Activated naive CD8-positive, alpha-beta T cell treated with anti-CD3 and anti-CD28 coated beads, Interleukin-2, amount 10 ng/mL, durations not matched to agents 7 days and 5 days (primary cell): ENCODE measurements around the gene SLC6A8. TPM values are rescaled to one million over a fixed set of nuclear protein-coding genes. Genes with fewer than 3 reads are reported as not detected.

ENCODE experiments used
- ATAC-seq: fragments of 150-1000 bp; cut with Tn5 transposase; one replicate; pipeline ENCODE4 v1.10.0; 2021; ENCODE audit warnings: low read depth, moderate library complexity
- POLR2A ChIA-PET: fragments of 350-600 bp; sonication (Branson Sonifier 250); formaldehyde crosslinking; loops from one replicate; lab custom pipeline; 2021; ENCODE audit warnings: antibody characterized with exemption; lab: Charles Lee
- DNase-seq: peaks from one replicate; pipeline ENCODE4 v3.0.0; 2021
- H3K27ac Mint-ChIP-seq: one replicate; pipeline ENCODE4 v1.8.0; 2022; ENCODE audit warnings: mild to moderate bottlenecking, mixed read lengths
- H3K27me3 Mint-ChIP-seq: one replicate; pipeline ENCODE4 v1.8.0; 2022; ENCODE audit warnings: mild to moderate bottlenecking, moderate library complexity, mixed read lengths
- H3K36me3 Mint-ChIP-seq: one replicate; pipeline ENCODE4 v1.8.0; 2021; ENCODE audit warnings: mild to moderate bottlenecking, mixed read lengths
- H3K4me1 Mint-ChIP-seq: one replicate; pipeline ENCODE4 v1.8.0; 2021; ENCODE audit warnings: mixed read lengths
- H3K4me3 Mint-ChIP-seq: one replicate; pipeline ENCODE4 v1.8.0; 2022; ENCODE audit warnings: mild to moderate bottlenecking, moderate library complexity, mixed read lengths
- H3K9me3 Mint-ChIP-seq: one replicate; pipeline ENCODE4 v1.8.0; 2021; ENCODE audit warnings: mixed read lengths
- total RNA-seq, 2 experiments: library from RNA; stranded (reverse); gene quantifications; one replicate each; pipeline ENCODE4 v1.2.3, GENCODE V29; 2021

Gene SLC6A8
- total RNA-seq, 2 experiments from 2014 or later = 1.7 to 1.9 TPM

- Mint-ChIP-seq H3K4me3 (no peak overlapping the region), H3K4me1 (peaks cover 3% of the 10 kb centered on the region), H3K27ac (no peak overlapping the region), H3K36me3 (peaks cover 3% of the 10 kb centered on the region), H3K9me3 (no peaks in the 10 kb centered on the region), H3K27me3 (no peaks in the 10 kb centered on the region)
- no peak for ATAC-seq
- no peak for DNase-seq
- POLR2A ChIA-PET = no interaction called here
These were observed 19.7 kb downstream of the SLC6A8 start for GRCh38 chrX:153707406-153707805.

GRCh38 chrX:153708415-153708814 lies 20.7 kb downstream of the SLC6A8 start:
- POLR2A ChIA-PET = no interaction called here
- H3K4me1 Mint-ChIP-seq = peaks cover 3% of the 10 kb centered on the region
- no peaks in the 10 kb centered on the region for H3K27me3 Mint-ChIP-seq
- DNase-seq (no peak), ATAC-seq (peak; percentile 65)
- H3K4me3 Mint-ChIP-seq = no peak overlapping the region
- H3K27ac Mint-ChIP-seq = peak overlapping the region; percentile 58
- no peaks in the 10 kb centered on the region for H3K9me3 Mint-ChIP-seq
- peaks cover 5% of the 10 kb centered on the region for H3K36me3 Mint-ChIP-seq

GRCh38 chrX:153709726-153710674 lies 22.3 kb downstream of the SLC6A8 start:
- H3K9me3 Mint-ChIP-seq = no peaks in the 10 kb centered on the region
- POLR2A ChIA-PET = no interaction called here
- no peak overlapping the region for H3K27ac Mint-ChIP-seq

GRCh38 chrX:153714256-153714655 lies 26.5 kb downstream of the SLC6A8 start:
- Mint-ChIP-seq H3K4me1 (peaks cover 6% of the 10 kb centered on the region), H3K27ac (no peak overlapping the region), H3K27me3 (no peaks in the 10 kb centered on the region), H3K9me3 (no peaks in the 10 kb centered on the region), H3K36me3 (peaks cover 11% of the 10 kb centered on the region), H3K4me3 (no peak overlapping the region)
- POLR2A ChIA-PET = interaction anchor here (0.7 kb wide), 1 partner anchor 10 kb away, joined by 3 read pairs; the partner anchor contains the start of gene BCAP31
- DNase-seq (no peak), ATAC-seq (no peak)

More at GRCh38 chrX:153709726-153710674, 22.3 kb downstream of the SLC6A8 start:
- Mint-ChIP-seq H3K4me1 (peaks cover 3% of the 10 kb centered on the region), H3K27me3 (no peaks in the 10 kb centered on the region), H3K4me3 (no peak overlapping the region), H3K36me3 (peaks cover 7% of the 10 kb centered on the region)
- ATAC-seq (no peak), DNase-seq (no peak)

- POLR2A ChIA-PET = no interaction called here
- no peaks in the 10 kb centered on the region for H3K9me3 Mint-ChIP-seq
- peaks cover 13% of the 10 kb centered on the region for H3K36me3 Mint-ChIP-seq
- H3K27ac Mint-ChIP-seq = no peak overlapping the region
- H3K4me3 Mint-ChIP-seq = no peak overlapping the region
- no peaks in the 10 kb centered on the region for H3K27me3 Mint-ChIP-seq
- DNase-seq (no peak), ATAC-seq (no peak)
- peaks cover 8% of the 10 kb centered on the region for H3K4me1 Mint-ChIP-seq
These were observed 29.7 kb downstream of the SLC6A8 start for GRCh38 chrX:153717445-153717844.

- Mint-ChIP-seq H3K27ac (no peak overlapping the region), H3K27me3 (no peaks in the 10 kb centered on the region), H3K9me3 (no peaks in the 10 kb centered on the region), H3K36me3 (peaks cover 10% of the 10 kb centered on the region), H3K4me3 (no peak overlapping the region), H3K4me1 (peaks cover 10% of the 10 kb centered on the region)
- no peak for DNase-seq
- POLR2A ChIA-PET = no interaction called here
- no peak for ATAC-seq
These were observed 31.5 kb downstream of the SLC6A8 start for GRCh38 chrX:153719238-153719637.

GRCh38 chrX:153719701-153720100 lies 32.0 kb downstream of the SLC6A8 start:
- no peak overlapping the region for H3K27ac Mint-ChIP-seq

GRCh38 chrX:153722704-153723350 lies 35.1 kb downstream of the SLC6A8 start:
- DNase-seq (no peak), ATAC-seq (no peak)
- POLR2A ChIA-PET = no interaction called here
- Mint-ChIP-seq H3K4me1 (peaks cover 15% of the 10 kb centered on the region), H3K27me3 (no peaks in the 10 kb centered on the region), H3K27ac (peak overlapping the region; percentile 85), H3K4me3 (peak overlapping the region; percentile 88), H3K36me3 (peaks cover 12% of the 10 kb centered on the region), H3K9me3 (no peaks in the 10 kb centered on the region)

More at GRCh38 chrX:153719701-153720100, 32.0 kb downstream of the SLC6A8 start:
- no peak for ATAC-seq
- Mint-ChIP-seq H3K4me3 (no peak overlapping the region), H3K27me3 (no peaks in the 10 kb centered on the region), H3K4me1 (peaks cover 10% of the 10 kb centered on the region), H3K36me3 (peaks cover 10% of the 10 kb centered on the region), H3K9me3 (no peaks in the 10 kb centered on the region)
- DNase-seq = no peak
- POLR2A ChIA-PET = no interaction called here

GRCh38 chrX:153723351-153724251 lies 35.9 kb downstream of the SLC6A8 start:
- DNase-seq (peak; percentile 66), ATAC-seq (peak; percentile 25)
- H3K9me3 Mint-ChIP-seq = no peaks in the 10 kb centered on the region
- peaks cover 16% of the 10 kb centered on the region for H3K4me1 Mint-ChIP-seq
- peak overlapping the region; percentile 88 for H3K4me3 Mint-ChIP-seq
- H3K27me3 Mint-ChIP-seq = no peaks in the 10 kb centered on the region
- H3K27ac Mint-ChIP-seq = peak overlapping the region; percentile 85
- POLR2A ChIA-PET = interaction anchor here (1.0 kb wide), 1 partner anchor 9 kb away, joined by 3 read pairs; no protein-coding TSS in a partner anchor
- peaks cover 12% of the 10 kb centered on the region for H3K36me3 Mint-ChIP-seq

GRCh38 chrX:153724252-153725038 lies 36.7 kb downstream of the SLC6A8 start, which contains the start of the genes ABCD1 and BCAP31:
Gene ABCD1, plus strand, starts transcription at chrX:153724856. Its CDS starts 411 bp downstream, at chrX:153725267.
Gene BCAP31, minus strand, starts transcription at chrX:153724387. Its CDS starts 1,143 bp downstream, at chrX:153723244.
- DNase-seq = peak; percentile 94
- H3K4me1 Mint-ChIP-seq = peaks cover 13% of the 10 kb centered on the region
- peak within 1 kb of the TSS; percentile 85 for H3K27ac Mint-ChIP-seq
- no peaks in the 10 kb centered on the region for H3K9me3 Mint-ChIP-seq
- peak within 1 kb of the TSS; percentile 88 for H3K4me3 Mint-ChIP-seq
- ATAC-seq = peak; percentile 78
- peaks cover 9% of the 10 kb centered on the region for H3K36me3 Mint-ChIP-seq
- POLR2A ChIA-PET = interaction anchor here (1.0 kb wide), 1 partner anchor 10 kb away, joined by 3 read pairs; no protein-coding TSS in a partner anchor
- H3K27me3 Mint-ChIP-seq = no peaks in the 10 kb centered on the region

GRCh38 chrX:153725039-153725831 lies 37.5 kb downstream of the SLC6A8 start:
- DNase-seq (no peak), ATAC-seq (peak; percentile 9)
- H3K27me3 Mint-ChIP-seq = no peaks in the 10 kb centered on the region
- H3K4me1 Mint-ChIP-seq = peaks cover 11% of the 10 kb centered on the region
- H3K9me3 Mint-ChIP-seq = no peaks in the 10 kb centered on the region
- peaks cover 9% of the 10 kb centered on the region for H3K36me3 Mint-ChIP-seq
- peak overlapping the region; percentile 81 for H3K27ac Mint-ChIP-seq
- H3K4me3 Mint-ChIP-seq = peak overlapping the region; percentile 76
- POLR2A ChIA-PET = interaction anchor here (1.6 to 2.3 kb wide), 2 partner anchors 10 to 202 kb away, joined by 4 to 7 read pairs; no protein-coding TSS in a partner anchor
